ENCODE data around the gene ACVRL1.

ACVRL1 gene

GRCh38 chr12:51917746-51918453 is 10.6 kb downstream of the ACVRL1 start:
- no peak for DNase-seq

GRCh38 chr12:51920046-51920445 is 12.7 kb downstream of the ACVRL1 start:
- DNase-seq: no peak

GRCh38 chr12:51921017-51921725 is 13.9 kb downstream of the ACVRL1 start:
- no peak for DNase-seq

GRCh38 chr12:51922146-51922545 is 14.8 kb downstream of the ACVRL1 start:
- DNase-seq: no peak

- no peak for DNase-seq
Observed at GRCh38 chr12:51922762-51923505, 15.6 kb downstream of the ACVRL1 start.

- DNase-seq: no peak
Observed at GRCh38 chr12:51923506-51924365, 16.4 kb downstream of the ACVRL1 start.

- no peak for DNase-seq
Observed at GRCh38 chr12:51924551-51925319, 17.4 kb downstream of the ACVRL1 start.

- DNase-seq: no peak
Observed at GRCh38 chr12:51925346-51926063, 18.2 kb downstream of the ACVRL1 start.

- DNase-seq: no peak
Observed at GRCh38 chr12:51926064-51926632, 18.8 kb downstream of the ACVRL1 start.

- DNase-seq: no peak
Observed at GRCh38 chr12:51926718-51927117, 19.4 kb downstream of the ACVRL1 start.

- DNase-seq: no peak
Observed at GRCh38 chr12:51932218-51933076, 25.1 kb downstream of the ACVRL1 start.

GRCh38 chr12:51934080-51934479 is 26.8 kb downstream of the ACVRL1 start:
- DNase-seq: no peak

GRCh38 chr12:51937926-51938325 is 30.6 kb downstream of the ACVRL1 start:
- DNase-seq: peak; percentile 63

GRCh38 chr12:51938726-51939125 is 31.4 kb downstream of the ACVRL1 start:
- DNase-seq: no peak

- peak; percentile 54 for DNase-seq
Observed at GRCh38 chr12:51941011-51941581, 33.8 kb downstream of the ACVRL1 start.

- no peak for DNase-seq
Observed at GRCh38 chr12:51941604-51942003, 34.3 kb downstream of the ACVRL1 start.

- no peak for DNase-seq
Observed at GRCh38 chr12:51942056-51942455, 34.8 kb downstream of the ACVRL1 start.

- no peak for DNase-seq
Observed at GRCh38 chr12:51942501-51943000, 35.2 kb downstream of the ACVRL1 start.

GRCh38 chr12:51943346-51943745 is 36.0 kb downstream of the ACVRL1 start:
- no peak for DNase-seq

All from NCI-H446 treated with DMSO at 0.1 percent for 48 hours (cell line).